ENCODE measurements around the gene PCDHGB4. TPM values are rescaled to one million over a fixed set of nuclear protein-coding genes. Genes with fewer than 3 reads are reported as not detected.

The PCDHGB4 gene
- total RNA-seq, 2 experiments from 2014 or later: 6.9 to 9.3 TPM

GRCh38 chr5:141359790-141360426, 27.6 kb upstream of the PCDHGB4 start, which contains the start of gene PCDHGB2:
Gene PCDHGB2 (plus strand): TSS chr5:141359994. CDS start chr5:141360136, 142 bp downstream.
- Histone ChIP-seq H3K9me3 (ENCODE audit: low read length) (no peaks in the 10 kb centered on the region; the same call in 1 of the 2 replicates), H3K9me2 (ENCODE audit: insufficient read depth, low read length) (no peaks in the 10 kb centered on the region), H3K4me3 (ENCODE audit: low read depth, low read length, poor library complexity, severe bottlenecking) (peak within 1 kb of the TSS; percentile 65), H4K20me1 (ENCODE audit: insufficient read depth, low read length) (no peaks in the 10 kb centered on the region), H3K36me3 (ENCODE audit: insufficient read depth, low read length) (peaks cover 15% of the 10 kb centered on the region), H2AFZ (ENCODE audit: low read length) (peak within 1 kb of the TSS; percentile 63), H3K4me2 (ENCODE audit: low read length) (peak within 1 kb of the TSS; percentile 70), H3K79me2 (ENCODE audit: insufficient read depth, low read depth, low read length) (peaks cover 24% of the 10 kb centered on the region; the same call in 1 of the 2 replicates), H3K27ac (ENCODE audit: low read depth, low read length, poor library complexity, severe bottlenecking) (peak within 1 kb of the TSS; percentile 21), H3K4me1 (ENCODE audit: insufficient read depth, low read length, poor library complexity, severe bottlenecking) (peaks cover 42% of the 10 kb centered on the region)
- DNase-seq (ENCODE audit: low spot score): peak; percentile 85
- TSS peak; percentile 72 for BruUV-seq (replicated peaks)
- ChIA-PET POLR2A (interaction anchor here (1.0 to 1.2 kb wide), 3 partner anchors 61 to 204 kb away, joined by 3 to 6 read pairs (median 3); partner anchors contain the start of gene PCDHGA11), CTCF (ENCODE audit: unreplicated experiment) (interaction anchor here (0.6 to 1.2 kb wide), 4 partner anchors 10 to 198 kb away, joined by 3 to 7 read pairs (median 4); partner anchors contain the start of gene PCDHGB7)
- TF ChIP-seq CTCF (conservative IDR thresholded peaks at IDR 0.05; ENCODE audit: low read length) (peak; percentile 94), EZH2phosphoT487 (IDR thresholded peaks at IDR 0.05; ENCODE audit: borderline replicate concordance, low read depth, low read length) (no peak)
- intact Hi-C loops (cut with micrococcal nuclease; ENCODE audit: unreplicated experiment): loop anchor here (1.0 to 10.0 kb wide), 4 partner anchors 52 to 204 kb away; partner anchors contain the start of genes PCDHB10, PCDHB11, PCDHGA10 and PCDHGC3

GRCh38 chr5:141360685-141361084, 26.8 kb upstream of the PCDHGB4 start:
- H2AFZ ChIP-seq (ENCODE audit: low read length): no peak overlapping the region; the same call in 1 of the 2 replicates
- ChIA-PET CTCF (ENCODE audit: unreplicated experiment) (interaction anchor here (1.2 kb wide), 1 partner anchor 9 kb away, joined by 4 read pairs; no protein-coding TSS in a partner anchor), POLR2A (interaction anchor here (1.2 kb wide), 1 partner anchor 203 kb away, joined by 6 read pairs; no protein-coding TSS in a partner anchor)
- no peaks in the 10 kb centered on the region; the same call in 1 of the 2 replicates for H3K9me3 ChIP-seq (ENCODE audit: low read length)
- no peaks in the 10 kb centered on the region for H3K9me2 ChIP-seq (ENCODE audit: insufficient read depth, low read length)
- peaks cover 41% of the 10 kb centered on the region for H3K4me1 ChIP-seq (ENCODE audit: insufficient read depth, low read length, poor library complexity, severe bottlenecking)
- H3K79me2 ChIP-seq (ENCODE audit: insufficient read depth, low read depth, low read length): peaks cover 24% of the 10 kb centered on the region; the same call in 1 of the 2 replicates
- no peaks in the 10 kb centered on the region for H4K20me1 ChIP-seq (ENCODE audit: insufficient read depth, low read length)
- no TSS peak for BruUV-seq (replicated peaks)
- DNase-seq (ENCODE audit: low spot score): no peak
- H3K36me3 ChIP-seq (ENCODE audit: insufficient read depth, low read length): peaks cover 22% of the 10 kb centered on the region
- no peak overlapping the region for H3K27ac ChIP-seq (ENCODE audit: low read depth, low read length, poor library complexity, severe bottlenecking)
- intact Hi-C loops (cut with micrococcal nuclease; ENCODE audit: unreplicated experiment): loop anchor here (5.0 kb wide), 1 partner anchor 117 kb away; the partner anchor contains the start of gene PCDHGC3
- TF ChIP-seq EZH2phosphoT487 (IDR thresholded peaks at IDR 0.05; ENCODE audit: borderline replicate concordance, low read depth, low read length) (no peak), CTCF (conservative IDR thresholded peaks at IDR 0.05; ENCODE audit: low read length) (no peak)
- H3K4me3 ChIP-seq (ENCODE audit: low read depth, low read length, poor library complexity, severe bottlenecking): peak overlapping the region; percentile 65
- H3K4me2 ChIP-seq (ENCODE audit: low read length): peak overlapping the region; percentile 70
